LNCaP clone FGC (cell line): Measurements from ENCODE around the gene HEBP2.

Source experiments
- DNase-seq: peaks from one replicate; pipeline ENCODE4 v3.0.0-alpha.2; 2011; ENCODE audit warnings: low read depth
- H3K4me3 ChIP-seq: 2 replicates; pipeline ENCODE4 v1.5.1; 2011; ENCODE audit warnings: mild to moderate bottlenecking, low read depth, low read length, control low read depth
- TF ChIP-seq, protein P1 (sequence below): IDR thresholded peaks from 2 replicates; pipeline ENCODE4 v1.5.1; 2012; ENCODE audit warnings: mild to moderate bottlenecking; ENCODE audit not compliant: control insufficient read depth, insufficient read depth; ENCODE audit errors: extremely low read depth

HEBP2 gene

DNA sequence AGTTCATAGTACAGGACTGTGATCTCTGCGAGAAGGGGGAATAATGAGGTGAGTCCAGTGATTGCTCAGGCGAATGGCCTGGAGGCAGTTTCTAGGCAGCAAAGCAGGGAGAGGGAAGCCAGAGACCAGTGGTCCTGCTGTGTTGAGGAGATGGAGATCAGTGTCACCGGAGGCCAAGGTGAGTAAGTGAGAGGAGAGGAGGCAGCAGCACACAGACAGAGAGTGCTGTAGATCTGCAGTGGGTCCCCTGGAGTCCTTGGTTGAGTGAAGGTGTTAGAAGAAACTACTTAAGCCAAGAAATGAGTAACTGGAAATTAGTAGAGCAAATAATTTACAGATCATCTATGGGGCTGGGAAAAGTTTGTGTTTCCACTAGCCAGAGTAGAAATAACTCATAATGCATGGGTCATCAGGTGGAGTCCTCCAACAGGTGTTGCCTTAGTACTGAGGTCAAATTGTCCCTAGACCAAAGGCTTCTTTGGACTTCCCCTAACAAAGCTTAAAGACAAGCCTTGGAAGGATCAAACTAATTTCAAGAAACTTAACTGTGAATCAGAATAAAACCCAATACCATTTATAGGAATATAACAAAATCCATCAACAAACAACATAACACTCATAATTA lies 13.6 kb downstream of the HEBP2 start:
- no peak for DNase-seq
- H3K4me3 ChIP-seq, result no peak overlapping the region
- TF ChIP-seq, protein P1, sequence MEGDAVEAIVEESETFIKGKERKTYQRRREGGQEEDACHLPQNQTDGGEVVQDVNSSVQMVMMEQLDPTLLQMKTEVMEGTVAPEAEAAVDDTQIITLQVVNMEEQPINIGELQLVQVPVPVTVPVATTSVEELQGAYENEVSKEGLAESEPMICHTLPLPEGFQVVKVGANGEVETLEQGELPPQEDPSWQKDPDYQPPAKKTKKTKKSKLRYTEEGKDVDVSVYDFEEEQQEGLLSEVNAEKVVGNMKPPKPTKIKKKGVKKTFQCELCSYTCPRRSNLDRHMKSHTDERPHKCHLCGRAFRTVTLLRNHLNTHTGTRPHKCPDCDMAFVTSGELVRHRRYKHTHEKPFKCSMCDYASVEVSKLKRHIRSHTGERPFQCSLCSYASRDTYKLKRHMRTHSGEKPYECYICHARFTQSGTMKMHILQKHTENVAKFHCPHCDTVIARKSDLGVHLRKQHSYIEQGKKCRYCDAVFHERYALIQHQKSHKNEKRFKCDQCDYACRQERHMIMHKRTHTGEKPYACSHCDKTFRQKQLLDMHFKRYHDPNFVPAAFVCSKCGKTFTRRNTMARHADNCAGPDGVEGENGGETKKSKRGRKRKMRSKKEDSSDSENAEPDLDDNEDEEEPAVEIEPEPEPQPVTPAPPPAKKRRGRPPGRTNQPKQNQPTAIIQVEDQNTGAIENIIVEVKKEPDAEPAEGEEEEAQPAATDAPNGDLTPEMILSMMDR, result no peak

- no peak for DNase-seq
- H3K4me3 ChIP-seq, result no peak overlapping the region
- TF ChIP-seq, protein P1, result no peak
Measured at GRCh38 chr6:138418118-138418742, 14.2 kb downstream of the HEBP2 start.

GRCh38 chr6:138419766-138420165 lies 15.7 kb downstream of the HEBP2 start:
- H3K4me3 ChIP-seq, result no peak overlapping the region
- TF ChIP-seq, protein P1, result no peak
- DNase-seq, result no peak

DNA sequence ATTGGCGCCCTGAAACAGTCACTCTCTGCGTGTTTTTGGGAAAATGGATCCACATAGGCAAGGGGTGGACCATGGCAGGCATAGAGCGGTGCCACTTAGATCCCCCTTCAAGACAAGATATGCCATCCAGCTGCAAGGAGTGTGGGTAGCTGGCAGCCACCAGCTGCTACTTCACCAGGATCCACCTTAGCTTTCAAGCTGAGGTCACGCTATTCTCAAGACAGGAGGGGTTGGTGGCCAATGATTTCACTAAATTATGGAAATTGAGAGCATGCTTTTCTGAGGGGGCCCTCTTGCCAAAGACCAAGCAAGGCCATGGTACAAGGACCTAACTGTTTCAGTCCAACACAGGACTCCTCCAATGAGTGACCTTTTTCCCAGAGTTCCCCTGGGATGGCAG lies 16.3 kb downstream of the HEBP2 start:
- H3K4me3 ChIP-seq, result no peak overlapping the region
- TF ChIP-seq, protein P1, result no peak
- DNase-seq, result no peak

DNA sequence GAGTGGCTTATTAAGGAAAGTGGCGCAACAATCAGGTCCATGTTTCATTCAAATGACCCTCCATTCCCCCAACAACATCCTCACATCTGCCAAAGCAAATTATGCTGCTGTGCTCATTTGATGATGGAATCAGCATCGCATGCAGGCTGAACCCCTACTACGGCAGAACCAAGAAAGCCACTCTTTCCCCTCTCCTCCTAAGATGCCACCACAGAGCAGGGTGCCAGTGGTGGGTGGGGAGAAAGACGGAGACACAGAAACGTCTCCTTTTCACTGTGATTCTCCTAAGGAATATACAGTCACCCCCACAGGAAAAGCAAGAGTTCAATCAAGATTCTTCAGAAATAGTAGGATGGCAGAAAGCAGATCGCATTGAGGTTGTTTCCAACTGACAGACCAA lies 17.1 kb downstream of the HEBP2 start:
- TF ChIP-seq, protein P1, result no peak
- H3K4me3 ChIP-seq, result no peak overlapping the region
- no peak for DNase-seq

DNA sequence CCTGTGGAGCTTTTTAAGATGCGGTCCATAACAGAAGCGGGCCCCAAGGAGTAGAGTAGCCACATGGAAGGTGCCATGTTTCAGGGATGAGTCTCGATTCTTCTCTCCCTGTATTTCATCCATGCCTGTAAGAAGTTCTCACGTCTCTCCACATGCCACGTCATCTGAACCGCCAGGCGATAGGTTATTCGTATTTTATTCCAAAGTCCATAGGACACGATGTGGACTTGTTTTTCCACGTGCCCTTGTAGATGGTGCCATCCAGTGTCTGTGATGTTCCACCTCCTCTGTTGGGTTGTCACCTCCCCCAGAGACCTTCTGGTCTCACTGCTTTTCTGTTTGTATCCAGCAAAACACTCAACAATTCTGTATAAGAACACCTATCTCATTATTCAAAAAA lies 17.6 kb downstream of the HEBP2 start:
- no peak overlapping the region for H3K4me3 ChIP-seq
- no peak for DNase-seq
- TF ChIP-seq, protein P1, result no peak

- TF ChIP-seq, protein P1, result no peak
- DNase-seq, result no peak
- H3K4me3 ChIP-seq, result no peak overlapping the region
Measured at GRCh38 chr6:138422861-138423260, 18.8 kb downstream of the HEBP2 start.
